Measurements from ENCODE around the gene SSR1.

GRCh38 chr6:7311917-7312615, 933 bp downstream of the SSR1 start:
- TF ChIP-seq EZH2phosphoT487 (IDR thresholded peaks at IDR 0.05) (no peak), EZH2 (IDR thresholded peaks at IDR 0.05) (no peak)
- TF ChIP-seq, protein P1, sequence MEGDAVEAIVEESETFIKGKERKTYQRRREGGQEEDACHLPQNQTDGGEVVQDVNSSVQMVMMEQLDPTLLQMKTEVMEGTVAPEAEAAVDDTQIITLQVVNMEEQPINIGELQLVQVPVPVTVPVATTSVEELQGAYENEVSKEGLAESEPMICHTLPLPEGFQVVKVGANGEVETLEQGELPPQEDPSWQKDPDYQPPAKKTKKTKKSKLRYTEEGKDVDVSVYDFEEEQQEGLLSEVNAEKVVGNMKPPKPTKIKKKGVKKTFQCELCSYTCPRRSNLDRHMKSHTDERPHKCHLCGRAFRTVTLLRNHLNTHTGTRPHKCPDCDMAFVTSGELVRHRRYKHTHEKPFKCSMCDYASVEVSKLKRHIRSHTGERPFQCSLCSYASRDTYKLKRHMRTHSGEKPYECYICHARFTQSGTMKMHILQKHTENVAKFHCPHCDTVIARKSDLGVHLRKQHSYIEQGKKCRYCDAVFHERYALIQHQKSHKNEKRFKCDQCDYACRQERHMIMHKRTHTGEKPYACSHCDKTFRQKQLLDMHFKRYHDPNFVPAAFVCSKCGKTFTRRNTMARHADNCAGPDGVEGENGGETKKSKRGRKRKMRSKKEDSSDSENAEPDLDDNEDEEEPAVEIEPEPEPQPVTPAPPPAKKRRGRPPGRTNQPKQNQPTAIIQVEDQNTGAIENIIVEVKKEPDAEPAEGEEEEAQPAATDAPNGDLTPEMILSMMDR (IDR thresholded peaks at IDR 0.05), result no peak
